Tibial nerve (tissue), 4 donors: ENCODE results near the gene MLEC. TPM values are rescaled to one million over a fixed set of nuclear protein-coding genes. Genes with fewer than 3 reads are reported as not detected.
A peak's percentile ranks its signal among the peaks of the same experiment; 100 is the strongest.

Experiments
- DNase-seq, 2 donors: peaks; one replicate each; pipeline ENCODE4 v3.0.0-alpha.2; 2019; ENCODE audit warnings: low spot score in 2 of 2
- H3K27ac ChIP-seq, 4 donors: fragments of 200-600 bp; sonication (generic) in 3 of 4; one replicate each; pipeline ENCODE4 v1.5.1; 2017 to 2019; ENCODE audit warnings: mild to moderate bottlenecking in 1 of 4
- H3K27me3 ChIP-seq, 2 donors: fragments of 200-600 bp; sonication (generic) in 1 of 2; one replicate each; pipeline versions ENCODE4 v1.5.1 to v1.6.0; 2017 to 2019
- H3K36me3 ChIP-seq, 3 donors: fragments of 200-600 bp; sonication (generic); one replicate each; pipeline ENCODE4 v1.5.1; 2018 to 2019
- H3K4me1 ChIP-seq, 4 donors: fragments of 200-600 bp; sonication (generic) in 3 of 4; one replicate each; pipeline ENCODE4 v1.5.1; 2017 to 2019
- H3K4me3 ChIP-seq, 4 donors: fragments of 200-600 bp; sonication (generic) in 3 of 4; one replicate each; pipeline ENCODE4 v1.5.1; 2017 to 2019; ENCODE audit warnings: mild to moderate bottlenecking in 1 of 4, moderate library complexity in 1 of 4
- H3K9me3 ChIP-seq, 4 donors: fragments of 200-600 bp; sonication (generic) in 3 of 4; one replicate each; pipeline ENCODE4 v1.5.1; 2017 to 2019
- CTCF ChIP-seq, 5 experiments: fragments of 200-600 bp in 3 of 5; fragments of 450-650 bp in 2 of 5; sonication (generic) in 3 of 5; IDR thresholded peaks; one replicate each; pipeline ENCODE4 v1.5.1; 2016 to 2019; ENCODE audit warnings: antibody characterized with exemption in 5 of 5, mild to moderate bottlenecking in 3 of 5, moderate library complexity in 2 of 5
- EP300 ChIP-seq, 2 donors: sonication (generic); formaldehyde crosslinking; IDR thresholded peaks; one replicate each; pipeline ENCODE4 v1.6.1; 2017; ENCODE audit warnings: antibody characterized with exemption in 2 of 2, mild to moderate bottlenecking in 1 of 2
- POLR2A ChIP-seq, 2 donors: fragments of 450-650 bp; IDR thresholded peaks; one replicate each; pipeline ENCODE4 v1.6.1; 2017; ENCODE audit warnings: antibody characterized with exemption in 2 of 2, mild to moderate bottlenecking in 2 of 2, moderate library complexity in 2 of 2
- WGBS, 2 donors: methylation state at CpG; one replicate each; pipeline ENCODE4 v1.1.5; 2018; 5-methylcytosine and 5-hydroxymethylcytosine counted together
- total RNA-seq, 4 donors: library from RNA; depleted of rRNA; stranded (reverse); fragments of >200 nt; gene quantifications; one replicate each; pipeline ENCODE4 v1.1.0, GENCODE V29; 2016

Gene MLEC
- total RNA-seq, 4 donors from 2014 or later = 42.6 to 67.8 (median 58.6) TPM

DNA sequence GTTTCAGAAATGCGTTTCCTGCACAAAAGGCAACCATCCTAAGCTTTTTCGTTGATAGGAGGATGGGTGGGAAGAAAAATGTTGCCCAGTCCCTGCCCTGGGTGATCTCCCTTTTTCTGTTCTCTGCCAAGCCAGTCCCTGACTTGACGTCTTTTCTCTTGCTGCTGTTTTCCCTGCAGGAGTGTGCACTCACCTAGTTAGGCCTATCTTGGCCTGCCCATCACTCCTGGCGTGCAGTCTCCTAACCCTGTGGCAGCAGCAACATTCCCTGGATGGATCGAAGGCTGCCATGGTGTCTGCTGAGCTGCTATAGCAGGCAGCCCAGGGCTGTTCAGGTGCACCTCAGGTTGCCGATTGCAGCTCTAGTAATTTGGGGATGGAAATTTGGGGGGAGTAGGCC is 24.5 kb downstream of the MLEC start:
- Histone ChIP-seq H3K9me3 (no peaks in the 10 kb centered on the region), H3K36me3 (peaks cover 0 to 29% (median 0%) of the 10 kb centered on the region in 3 donors), H3K27me3 (no peaks in the 10 kb centered on the region), H3K27ac (peak overlapping the region; percentile 80 to 98 (median 90)), H3K4me1 (peaks cover 0 to 34% (median 17%) of the 10 kb centered on the region in 4 donors), H3K4me3 (peak overlapping the region; percentile 59 to 96 (median 78))
- DNase-seq = no peak
- TF ChIP-seq POLR2A (IDR thresholded peaks at IDR 0.05) (no peak), CTCF (IDR thresholded peaks at IDR 0.05) (no peak), EP300 (IDR thresholded peaks at IDR 0.05) (no peak)
- WGBS, 2 donors = 26 to 30% methylated on average over 6 of the region's 6 CpGs

GRCh38 chr12:120712610-120713009 is 25.7 kb downstream of the MLEC start:
- no peaks in the 10 kb centered on the region for H3K9me3 ChIP-seq
- no peaks in the 10 kb centered on the region for H3K27me3 ChIP-seq
- H3K4me1 ChIP-seq = peaks cover 0 to 34% (median 17%) of the 10 kb centered on the region in 4 donors
- H3K27ac ChIP-seq = no peak overlapping the region
- TF ChIP-seq EP300 (IDR thresholded peaks at IDR 0.05) (no peak), CTCF (IDR thresholded peaks at IDR 0.05) (no peak), POLR2A (IDR thresholded peaks at IDR 0.05) (no peak)
- DNase-seq = no peak
- peaks cover 0 to 41% (median 0%) of the 10 kb centered on the region in 3 donors for H3K36me3 ChIP-seq
- no peak overlapping the region for H3K4me3 ChIP-seq
- 61 to 63% methylated on average over 6 of the region's 6 CpGs for WGBS, 2 donors

GRCh38 chr12:120713861-120714482 is 27.0 kb downstream of the MLEC start:
- H3K27me3 ChIP-seq = no peaks in the 10 kb centered on the region
- no peak overlapping the region for H3K4me3 ChIP-seq
- peaks cover 0 to 55% (median 5%) of the 10 kb centered on the region in 3 donors for H3K36me3 ChIP-seq
- 17 to 28% methylated on average over 4 of the region's 4 CpGs for WGBS, 2 donors
- peak; percentile 70 to 81 (median 79) for TF ChIP-seq CTCF (IDR thresholded peaks at IDR 0.05)
- no peak for TF ChIP-seq POLR2A (IDR thresholded peaks at IDR 0.05)
- H3K4me1 ChIP-seq = peaks cover 0 to 34% (median 17%) of the 10 kb centered on the region in 4 donors
- DNase-seq = peak; percentile 23 to 90
- no peaks in the 10 kb centered on the region for H3K9me3 ChIP-seq
- no peak overlapping the region for H3K27ac ChIP-seq

- Histone ChIP-seq H3K9me3 (no peaks in the 10 kb centered on the region), H3K4me3 (no peak overlapping the region), H3K27ac (no peak overlapping the region), H3K4me1 (peaks cover 0 to 8% (median 0%) of the 10 kb centered on the region in 4 donors), H3K27me3 (no peaks in the 10 kb centered on the region), H3K36me3 (peaks cover 0 to 96% (median 5%) of the 10 kb centered on the region in 3 donors)
- TF ChIP-seq POLR2A (IDR thresholded peaks at IDR 0.05) (no peak), EP300 (IDR thresholded peaks at IDR 0.05) (no peak), CTCF (IDR thresholded peaks at IDR 0.05) (no peak)
- DNase-seq = no peak
- WGBS, 2 donors = 94 to 95% methylated on average over 9 of the region's 9 CpGs
Measured at GRCh38 chr12:120718055-120718454, 31.1 kb downstream of the MLEC start.

- H3K27ac ChIP-seq = no peak overlapping the region
- peaks cover 0 to under 1% (median 0%) of the 10 kb centered on the region in 4 donors for H3K4me1 ChIP-seq
- 80 to 84% methylated on average over 2 of the region's 2 CpGs for WGBS, 2 donors
- H3K4me3 ChIP-seq = no peak overlapping the region
- H3K9me3 ChIP-seq = no peaks in the 10 kb centered on the region
- DNase-seq = no peak
- H3K36me3 ChIP-seq = peaks cover 0 to 99% (median 5%) of the 10 kb centered on the region in 3 donors
- H3K27me3 ChIP-seq = no peaks in the 10 kb centered on the region
- TF ChIP-seq EP300 (IDR thresholded peaks at IDR 0.05) = no peak
- no peak for TF ChIP-seq CTCF (IDR thresholded peaks at IDR 0.05)
- no peak for TF ChIP-seq POLR2A (IDR thresholded peaks at IDR 0.05)
Measured at GRCh38 chr12:120719072-120719471, 32.1 kb downstream of the MLEC start.
